Ovary (tissue), 3 donors: Measurements from ENCODE around the gene CCIN.

Experiments used
- CTCF ChIP-seq, 3 donors: fragments of 450-650 bp in 2 of 3; fragments of 200-600 bp in 1 of 3; IDR thresholded peaks; one replicate each; pipeline versions ENCODE4 v1.5.1 to v1.8.0; 2016 to 2022; ENCODE audit warnings: antibody characterized with exemption in 3 of 3, mild to moderate bottlenecking in 1 of 3
- POLR2A ChIP-seq: fragments of 450-650 bp; IDR thresholded peaks from one replicate; pipeline ENCODE4 v1.6.1; 2017; ENCODE audit warnings: antibody characterized with exemption, mild to moderate bottlenecking, moderate library complexity
- donor health status: DM: no; HTN: no; CAD: no.

- no peak for TF ChIP-seq CTCF (IDR thresholded peaks at IDR 0.05)
- TF ChIP-seq POLR2A = no peak
These were observed 23.2 kb upstream of the CCIN start for GRCh38 chr9:36145970-36146369.
